Panc1 (cell line): ENCODE measurements around the gene NID1. TPM values are rescaled to one million over a fixed set of nuclear protein-coding genes. Genes with fewer than 3 reads are reported as not detected.

Source experiments
- ATAC-seq: fragments of 200-7000 bp; cut with Tn5 transposase; 2 replicates; pipeline ENCODE4 v1.9.1; 2020; ENCODE audit warnings: mild to moderate bottlenecking, moderate library complexity
- BruUV-seq: library from RNA; stranded (reverse); fragments of 400-500 nt; replicated peaks from 2 replicates; lab custom pipeline; 2021; lab: Mats Ljungman, UMichigan
- CTCF ChIA-PET: fragments of 300-600 bp; sonication (Branson Sonifier 250); formaldehyde crosslinking; loops from one replicate; lab custom pipeline; 2022; ENCODE audit warnings: antibody characterized with exemption; lab: Charles Lee
- POLR2A ChIA-PET: fragments of 300-600 bp; sonication (Branson Sonifier 250); formaldehyde crosslinking; loops from one replicate; lab custom pipeline; 2022; ENCODE audit warnings: antibody characterized with exemption; lab: Charles Lee
- DNase-seq: peaks from one replicate; pipeline ENCODE4 v3.0.0-alpha.2; 2010; ENCODE audit warnings: low read depth, low spot score
- H3K27ac ChIP-seq: 2 replicates; pipeline ENCODE4 v1.5.1; 2011; ENCODE audit warnings: mild to moderate bottlenecking, low read length, inconsistent platforms
- H3K27me3 ChIP-seq: fragments of 200-500 bp; sonication (Bioruptor generic); 2 replicates; pipeline ENCODE4 v1.6.0; 2014; ENCODE audit warnings: low read length, inconsistent platforms; ENCODE audit not compliant: control insufficient read depth, insufficient read depth
- H3K36me3 ChIP-seq: fragments of 200-500 bp; sonication (Bioruptor generic); 2 replicates; pipeline ENCODE4 v1.5.1; 2014; ENCODE audit warnings: inconsistent platforms, mild to moderate bottlenecking, low read length, moderate library complexity; ENCODE audit not compliant: control insufficient read depth, insufficient read depth
- H3K4me1 ChIP-seq: 2 replicates; pipeline ENCODE4 v1.5.1; 2011; ENCODE audit warnings: inconsistent platforms, mild to moderate bottlenecking, low read length, moderate library complexity; ENCODE audit not compliant: control insufficient read depth, insufficient read depth
- H3K4me3 ChIP-seq, 2 experiments: 2 replicates each; pipeline ENCODE4 v1.5.1; 2011 to 2012; ENCODE audit warnings: low read depth in 2 of 2, low read length in 2 of 2, mild to moderate bottlenecking in 2 of 2, inconsistent platforms in 1 of 2, moderate library complexity in 1 of 2
- H3K9me3 ChIP-seq: fragments of 200-500 bp; sonication (Bioruptor generic); 2 replicates; pipeline ENCODE4 v1.5.1; 2014; ENCODE audit warnings: low read depth, mild to moderate bottlenecking, inconsistent platforms, low read length, moderate library complexity; ENCODE audit not compliant: control insufficient read depth, insufficient read depth
- CTCF ChIP-seq: fragments of 450-650 bp; IDR thresholded peaks from 2 replicates; pipeline ENCODE4 v1.5.1; 2017; ENCODE audit warnings: mild to moderate bottlenecking
- POLR2AphosphoS5 ChIP-seq: IDR thresholded peaks from 2 replicates; pipeline ENCODE4 v1.6.1; 2012; ENCODE audit warnings: mild to moderate bottlenecking, low read depth, low read length, moderate library complexity
- REST ChIP-seq, 2 experiments: IDR thresholded peaks; 2 replicates each; pipeline ENCODE4 v1.6.1; 2011 to 2012; ENCODE audit warnings: low read depth in 2 of 2, control low read depth in 1 of 2, low read length in 1 of 2, mild to moderate bottlenecking in 1 of 2, moderate library complexity in 1 of 2; ENCODE audit not compliant: insufficient read depth in 1 of 2
- SIN3A ChIP-seq: IDR thresholded peaks from 2 replicates; pipeline ENCODE4 v1.6.1; 2012; ENCODE audit warnings: low read depth, mild to moderate bottlenecking, low read length, moderate library complexity, borderline replicate concordance; ENCODE audit not compliant: insufficient read depth
- TCF7L2 ChIP-seq: IDR thresholded peaks from 2 replicates; pipeline ENCODE4 v1.6.1; 2011; ENCODE audit warnings: mild to moderate bottlenecking, low read depth, low read length, inconsistent platforms
- in situ Hi-C: cut with HindIII; loops from 2 replicates; pipeline ENCODE4 v1.10.0; 2016; ENCODE audit warnings: low sequenced_read_pairs, low pct_unique_long_range_greater_than_20kb
- intact Hi-C: fragments of 100-400 bp; cut with micrococcal nuclease; formaldehyde crosslinking; loops from one replicate; pipeline ENCODE4 v1.10.0; 2022; ENCODE audit not compliant: unreplicated experiment
- total RNA-seq: library from RNA; stranded (reverse); gene quantifications from one replicate; pipeline ENCODE4 v1.2.1, GENCODE V29; 2021; ENCODE audit not compliant: unreplicated experiment

The NID1 gene
- total RNA-seq, 1 experiment from 2014 or later, result 89.3 TPM

GRCh38 chr1:235958021-235958420 is 106.9 kb downstream of the NID1 start:
- H3K36me3 ChIP-seq, result no peaks in the 10 kb centered on the region
- DNase-seq, result no peak
- in situ Hi-C loops, result no loop called here
- H3K4me3 ChIP-seq, result no peak overlapping the region
- POLR2A ChIA-PET, result no interaction called here
- TF ChIP-seq CTCF (no peak), TCF7L2 (no peak), SIN3A (no peak), REST (IDR thresholded peaks at IDR 0.05; ENCODE audit: insufficient read depth in 1 of 2, low read depth in 2 of 2, low read length in 1 of 2) (no peak), POLR2AphosphoS5 (no peak)
- H3K9me3 ChIP-seq, result no peaks in the 10 kb centered on the region
- no TSS peak for BruUV-seq
- CTCF ChIA-PET, result no interaction called here
- intact Hi-C loops, result no loop called here
- H3K4me1 ChIP-seq, result no peaks in the 10 kb centered on the region
- no peak overlapping the region for H3K27ac ChIP-seq
- no peaks in the 10 kb centered on the region for H3K27me3 ChIP-seq
- no peak for ATAC-seq

GRCh38 chr1:235955777-235956176 is 109.1 kb downstream of the NID1 start:
- Histone ChIP-seq H3K4me1 (no peaks in the 10 kb centered on the region), H3K27me3 (no peaks in the 10 kb centered on the region), H3K27ac (no peak overlapping the region), H3K9me3 (no peaks in the 10 kb centered on the region), H3K36me3 (no peaks in the 10 kb centered on the region), H3K4me3 (no peak overlapping the region)
- TF ChIP-seq POLR2AphosphoS5 (no peak), TCF7L2 (no peak), SIN3A (no peak), CTCF (no peak), REST (IDR thresholded peaks at IDR 0.05; ENCODE audit: insufficient read depth in 1 of 2, low read depth in 2 of 2, low read length in 1 of 2) (no peak)
- intact Hi-C loops, result no loop called here
- DNase-seq, result no peak
- ChIA-PET POLR2A (no interaction called here), CTCF (no interaction called here)
- no peak for ATAC-seq
- in situ Hi-C loops, result no loop called here
- no TSS peak for BruUV-seq
